KMS-11 (cell line): ENCODE results near the gene AGAP2.

Source experiments
- H2AFZ ChIP-seq: fragments of 200-600 bp; sonication (generic); 2 replicates; pipeline ENCODE4 v1.6.1; 2016; ENCODE audit warnings: antibody characterized with exemption, mixed run types, low read depth
- H3K27ac ChIP-seq: fragments of 200-600 bp; sonication (generic); 2 replicates; pipeline ENCODE4 v1.6.1; 2016; ENCODE audit warnings: mild to moderate bottlenecking, mixed run types
- H3K27me3 ChIP-seq: fragments of 200-600 bp; sonication (generic); 2 replicates; pipeline ENCODE4 v1.6.1; 2017; ENCODE audit warnings: mild to moderate bottlenecking, low read depth, mixed run types, moderate library complexity; ENCODE audit not compliant: insufficient read depth
- H3K36me3 ChIP-seq: fragments of 200-600 bp; sonication (generic); 2 replicates; pipeline ENCODE4 v1.6.1; 2017; ENCODE audit warnings: mild to moderate bottlenecking, mixed run types; ENCODE audit not compliant: insufficient read depth
- H3K4me1 ChIP-seq: fragments of 200-600 bp; sonication (generic); 2 replicates; pipeline ENCODE4 v1.6.1; 2016; ENCODE audit warnings: mild to moderate bottlenecking, low read depth, mixed run types; ENCODE audit not compliant: poor library complexity, severe bottlenecking
- H3K4me2 ChIP-seq: fragments of 200-600 bp; sonication (generic); 2 replicates; pipeline ENCODE4 v1.7.0; 2016; ENCODE audit warnings: mild to moderate bottlenecking, mixed run types
- H3K4me3 ChIP-seq: fragments of 200-600 bp; sonication (generic); IDR thresholded peaks from 2 replicates; pipeline ENCODE4 v1.6.1; 2017; ENCODE audit warnings: low read depth, low read length, mixed read lengths; ENCODE audit not compliant: insufficient read depth
- H3K79me2 ChIP-seq: fragments of 200-600 bp; sonication (generic); 2 replicates; pipeline ENCODE4 v1.6.1; 2016; ENCODE audit warnings: low read depth, mixed run types; ENCODE audit not compliant: insufficient read depth
- H3K9ac ChIP-seq: fragments of 200-600 bp; sonication (generic); 2 replicates; pipeline ENCODE4 v1.6.1; 2016; ENCODE audit warnings: mild to moderate bottlenecking, mixed run types
- H4K20me1 ChIP-seq: fragments of 200-600 bp; sonication (generic); 2 replicates; pipeline ENCODE4 v1.6.1; 2016; ENCODE audit warnings: mild to moderate bottlenecking, mixed run types; ENCODE audit not compliant: insufficient read depth
- CTCF ChIP-seq: fragments of 200-600 bp; sonication (generic); conservative IDR thresholded peaks from 2 replicates; pipeline ENCODE4 v1.6.1; 2017; ENCODE audit warnings: low read depth, mild to moderate bottlenecking, antibody characterized with exemption, low read length, moderate library complexity, mixed read lengths

AGAP2 gene

DNA sequence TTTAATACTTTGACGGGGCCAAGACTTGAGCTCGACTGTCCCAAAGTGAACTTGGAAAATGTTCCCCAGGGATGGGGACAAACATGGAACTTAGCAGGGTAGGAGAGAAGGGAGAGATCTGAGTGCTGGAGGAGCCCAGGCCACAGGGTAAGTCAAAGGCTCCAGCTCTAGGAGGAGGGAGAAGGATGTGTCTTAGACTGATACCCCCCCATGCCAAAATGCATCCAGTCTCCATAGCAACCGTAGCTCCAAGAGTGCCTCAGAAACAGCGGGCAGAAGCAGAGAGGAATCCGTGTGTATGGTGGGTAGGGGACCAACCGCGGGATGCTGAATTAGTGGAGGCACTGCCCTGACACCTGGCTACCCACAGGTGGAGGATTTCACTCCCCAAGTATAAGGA lies 845 bp upstream of the AGAP2 start:
- H3K79me2 ChIP-seq = no peaks in the 10 kb centered on the region
- peaks cover 32% of the 10 kb centered on the region for H3K4me1 ChIP-seq
- no peak overlapping the region for H3K4me3 ChIP-seq
- H3K27ac ChIP-seq = no peak overlapping the region
- H3K4me2 ChIP-seq = no peak overlapping the region
- TF ChIP-seq CTCF = no peak
- H4K20me1 ChIP-seq = no peaks in the 10 kb centered on the region
- H3K9ac ChIP-seq = no peak overlapping the region
- H3K27me3 ChIP-seq = peaks cover 7% of the 10 kb centered on the region; the same call in 1 of the 2 replicates
- H2AFZ ChIP-seq = no peak overlapping the region
- H3K36me3 ChIP-seq = no peaks in the 10 kb centered on the region

- Histone ChIP-seq H3K4me2 (no peak overlapping the region), H4K20me1 (no peaks in the 10 kb centered on the region), H3K36me3 (no peaks in the 10 kb centered on the region), H3K4me3 (no peak overlapping the region), H3K27ac (no peak overlapping the region), H3K27me3 (peaks cover 10% of the 10 kb centered on the region; the same call in 1 of the 2 replicates), H3K79me2 (no peaks in the 10 kb centered on the region), H3K4me1 (peaks cover 18% of the 10 kb centered on the region), H2AFZ (no peak overlapping the region), H3K9ac (no peak overlapping the region)
- no peak for TF ChIP-seq CTCF
These were observed 778 bp downstream of the AGAP2 start for GRCh38 chr12:57737467-57738460.

DNA sequence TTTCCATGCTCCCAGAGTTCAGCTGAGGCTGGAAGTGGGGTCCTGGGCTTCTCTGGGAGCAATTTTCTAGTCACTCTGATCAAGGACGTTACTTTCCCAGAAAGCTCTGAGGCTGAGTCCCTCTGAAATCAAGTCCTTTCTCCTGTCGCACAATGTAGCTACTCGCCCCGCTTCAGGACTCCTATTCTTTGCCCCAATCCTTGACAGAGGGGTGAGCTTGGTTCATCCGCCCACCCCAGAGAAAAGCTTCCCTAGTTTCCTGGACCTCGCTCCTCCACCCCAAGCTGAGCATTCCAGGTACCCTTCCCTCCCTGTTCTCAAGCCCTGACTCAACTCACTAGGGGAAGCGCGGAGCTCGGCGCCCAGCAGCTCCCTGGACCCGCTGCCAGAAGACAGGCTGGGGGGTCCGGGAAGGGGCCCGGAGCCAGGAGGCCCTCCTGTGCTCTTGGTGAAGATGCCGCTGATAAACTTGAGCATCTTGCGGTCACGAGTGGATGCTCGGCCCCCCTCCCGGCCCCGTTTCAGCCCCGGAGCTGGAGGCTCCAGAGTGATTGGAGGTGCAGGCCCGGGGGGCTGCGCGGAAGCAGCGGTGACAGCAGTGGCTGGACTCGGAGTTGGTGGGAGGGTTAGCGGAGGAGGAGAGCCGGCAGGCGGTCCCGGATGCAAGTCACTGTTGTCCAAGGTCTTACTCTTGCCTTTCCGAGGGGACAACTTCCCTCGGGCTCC lies 1.6 kb downstream of the AGAP2 start:
- H2AFZ ChIP-seq = no peak overlapping the region
- no peak overlapping the region for H3K9ac ChIP-seq
- H3K27ac ChIP-seq = no peak overlapping the region
- no peaks in the 10 kb centered on the region for H3K79me2 ChIP-seq
- no peaks in the 10 kb centered on the region for H3K36me3 ChIP-seq
- H4K20me1 ChIP-seq = no peaks in the 10 kb centered on the region
- no peak for TF ChIP-seq CTCF
- H3K4me2 ChIP-seq = no peak overlapping the region
- H3K4me3 ChIP-seq = no peak overlapping the region
- H3K27me3 ChIP-seq = peaks cover 10% of the 10 kb centered on the region; the same call in 1 of the 2 replicates
- peaks cover 9% of the 10 kb centered on the region for H3K4me1 ChIP-seq

- Histone ChIP-seq H2AFZ (no peak overlapping the region), H3K4me3 (no peak overlapping the region), H3K79me2 (no peaks in the 10 kb centered on the region), H3K27me3 (peaks cover 14% of the 10 kb centered on the region; the same call in 1 of the 2 replicates), H3K36me3 (no peaks in the 10 kb centered on the region), H3K27ac (no peak overlapping the region), H3K9ac (no peak overlapping the region), H4K20me1 (no peaks in the 10 kb centered on the region), H3K4me2 (no peak overlapping the region), H3K4me1 (peaks cover 7% of the 10 kb centered on the region)
- no peak for TF ChIP-seq CTCF
These were observed 2.4 kb downstream of the AGAP2 start for GRCh38 chr12:57735952-57736740.
